GM21717 (cell line): ENCODE measurements around the gene CDH23.

ENCODE experiments used
- ATAC-seq: cut with Tn5 transposase; IDR thresholded peaks from one replicate; pipeline ENCODE4 v1.9.1; 2021; ENCODE audit warnings: mild to moderate bottlenecking, moderate library complexity; ENCODE audit not compliant: unreplicated experiment

Gene CDH23

DNA sequence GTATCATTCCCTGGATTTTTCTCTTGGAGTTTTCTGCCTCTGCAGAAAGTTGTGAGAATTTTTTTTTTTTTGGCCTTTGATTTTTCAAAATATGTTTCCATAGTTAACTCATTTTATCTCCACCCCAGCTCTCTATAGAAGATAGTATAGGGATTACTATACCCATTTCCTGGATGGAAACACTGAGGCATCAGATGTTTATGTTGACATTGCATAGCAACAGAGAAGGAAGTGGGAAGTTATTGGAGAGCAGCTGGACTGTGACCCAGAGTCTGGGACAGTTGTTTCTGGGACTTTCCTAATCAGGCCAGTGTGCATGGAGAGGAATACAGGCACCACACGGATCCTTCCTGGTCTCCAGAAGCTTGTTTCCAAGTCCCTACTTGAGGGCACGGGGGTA is 158.0 kb downstream of the CDH23 start:
- no peak for ATAC-seq

DNA sequence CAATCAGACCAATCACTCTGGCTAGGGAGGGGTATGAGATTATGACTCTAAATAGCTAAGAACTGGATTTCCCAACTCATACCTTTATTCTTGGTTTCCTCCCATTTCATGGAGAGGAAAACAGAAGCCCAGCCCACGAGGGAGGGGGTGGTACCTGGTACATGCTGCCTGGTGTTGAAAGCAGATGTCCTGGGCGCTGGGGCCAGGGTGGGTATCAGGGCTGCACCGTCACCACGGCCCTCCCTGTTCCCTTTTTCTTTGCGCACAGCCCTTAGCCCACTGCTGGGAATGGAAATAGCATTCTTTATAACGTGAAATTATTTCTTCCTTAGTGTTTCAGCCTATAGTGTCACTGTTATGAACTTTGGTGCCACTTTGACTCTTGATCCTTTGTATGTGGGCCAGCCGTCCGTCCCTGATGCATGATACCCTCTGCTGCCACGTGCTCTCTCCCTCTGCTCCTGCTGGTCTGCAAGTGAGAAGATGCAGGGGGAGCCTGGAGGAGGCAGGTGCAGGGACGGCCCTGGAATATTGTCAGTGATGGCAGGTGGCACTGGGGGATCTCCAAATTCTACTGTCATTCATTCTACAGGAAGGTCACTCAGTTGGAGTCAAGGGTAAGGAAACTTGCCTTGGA is 158.5 kb downstream of the CDH23 start:
- no peak for ATAC-seq

DNA sequence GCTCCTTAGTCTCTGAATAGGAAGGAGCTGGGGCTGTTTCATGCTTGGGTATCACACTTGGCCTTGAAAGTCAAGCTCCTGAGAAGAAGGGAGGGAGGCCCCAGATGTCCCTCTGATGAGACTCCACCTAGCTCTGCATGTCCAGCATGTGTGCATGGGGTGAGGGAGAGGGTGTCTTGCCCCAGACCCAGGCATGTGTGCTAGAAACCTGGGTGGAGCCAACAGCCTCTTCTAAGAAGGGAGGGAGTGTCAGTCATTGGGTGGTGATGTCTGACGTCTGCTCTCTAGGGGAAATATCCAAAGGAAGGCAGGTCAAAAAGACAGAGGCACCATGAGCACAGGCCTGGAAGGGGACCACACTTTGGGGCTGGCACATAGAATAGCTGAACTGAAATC is 159.0 kb downstream of the CDH23 start:
- no peak for ATAC-seq

DNA sequence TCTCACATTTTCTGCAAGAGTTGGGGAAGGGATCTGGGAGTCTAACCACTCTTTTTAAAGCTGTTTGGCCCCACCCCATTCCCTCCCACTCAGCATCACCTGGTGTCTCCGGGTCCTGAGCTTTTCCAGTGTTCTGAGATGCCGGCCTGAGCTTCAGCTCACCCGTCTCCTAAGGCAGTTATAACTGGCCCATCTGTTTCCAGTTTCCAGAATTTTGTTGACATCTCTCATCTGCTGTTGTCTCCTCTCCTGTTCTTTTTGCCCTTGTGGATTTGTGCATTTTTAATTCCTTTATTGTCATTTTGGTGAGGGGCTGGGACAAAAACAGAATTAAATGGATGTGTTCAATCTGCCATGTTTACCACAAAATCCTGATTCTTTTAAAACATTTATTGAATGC is 162.3 kb downstream of the CDH23 start:
- no peak for ATAC-seq

DNA sequence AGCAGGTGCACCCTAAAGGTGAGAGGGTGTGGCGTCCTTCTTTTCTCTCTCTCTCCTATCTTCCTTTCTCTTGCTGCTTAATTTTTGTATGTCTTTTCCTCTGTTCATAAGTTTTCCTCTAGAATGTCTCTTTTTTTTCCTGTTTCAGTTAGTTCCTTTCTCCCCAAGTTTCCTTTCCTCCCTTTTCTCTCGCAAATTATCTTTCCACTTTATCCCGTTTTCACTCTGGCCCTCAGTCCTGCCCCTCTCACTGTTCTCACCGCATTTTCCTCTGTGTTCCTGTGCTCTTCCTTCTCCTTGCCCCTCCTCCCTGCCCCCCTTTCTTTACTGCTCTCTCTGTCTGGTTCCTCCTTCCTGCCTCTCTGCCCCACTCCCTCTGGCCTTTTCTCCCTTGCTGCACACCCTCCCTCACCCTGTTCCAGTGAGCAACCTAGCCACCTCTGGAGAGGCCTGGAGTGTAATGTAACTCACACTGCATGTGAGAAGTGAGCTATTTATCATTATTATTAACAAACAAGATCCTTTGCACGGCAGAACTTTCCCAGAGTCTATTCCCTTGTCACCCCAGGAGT is 164.4 kb downstream of the CDH23 start:
- ATAC-seq, result no peak

DNA sequence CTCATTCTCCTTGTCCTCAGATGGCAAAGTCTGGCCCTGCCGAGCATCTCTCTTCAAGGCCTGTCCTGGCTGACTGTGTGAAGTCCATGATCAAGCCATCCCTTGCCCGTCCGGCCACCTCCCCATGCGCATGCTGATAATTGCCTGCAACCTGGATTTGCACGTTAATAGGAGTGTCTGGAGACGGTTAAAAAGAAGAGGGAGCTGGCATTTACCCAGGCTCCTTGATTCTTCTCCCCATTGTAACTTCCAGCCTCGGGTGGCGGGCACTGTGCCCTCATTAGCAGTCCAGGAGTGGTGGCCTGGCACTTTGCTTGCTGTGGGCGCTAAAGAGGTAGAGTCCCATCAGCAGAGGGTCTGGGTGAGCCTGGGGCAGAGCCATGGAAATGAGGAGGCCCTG is 165.5 kb downstream of the CDH23 start:
- ATAC-seq, result no peak

DNA sequence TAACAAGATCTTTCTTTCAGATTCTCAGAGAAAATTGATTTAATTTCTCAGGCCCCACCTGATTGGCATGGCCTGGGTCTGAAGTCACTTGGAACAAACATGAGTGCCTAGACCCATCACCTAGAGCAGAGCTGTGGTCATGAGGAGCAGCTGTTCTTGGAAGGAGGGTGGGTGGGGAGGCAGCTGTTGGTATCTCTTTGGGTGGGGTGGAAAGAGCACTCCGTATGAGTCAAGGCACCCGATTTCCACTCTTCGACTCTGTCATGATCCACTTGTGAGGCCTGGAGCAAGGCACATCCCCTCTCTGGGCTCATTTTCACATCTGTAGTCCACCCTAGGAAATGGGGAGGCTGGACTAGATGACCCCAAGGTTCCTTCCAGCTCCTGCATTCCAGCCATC is 166.2 kb downstream of the CDH23 start:
- no peak for ATAC-seq

DNA sequence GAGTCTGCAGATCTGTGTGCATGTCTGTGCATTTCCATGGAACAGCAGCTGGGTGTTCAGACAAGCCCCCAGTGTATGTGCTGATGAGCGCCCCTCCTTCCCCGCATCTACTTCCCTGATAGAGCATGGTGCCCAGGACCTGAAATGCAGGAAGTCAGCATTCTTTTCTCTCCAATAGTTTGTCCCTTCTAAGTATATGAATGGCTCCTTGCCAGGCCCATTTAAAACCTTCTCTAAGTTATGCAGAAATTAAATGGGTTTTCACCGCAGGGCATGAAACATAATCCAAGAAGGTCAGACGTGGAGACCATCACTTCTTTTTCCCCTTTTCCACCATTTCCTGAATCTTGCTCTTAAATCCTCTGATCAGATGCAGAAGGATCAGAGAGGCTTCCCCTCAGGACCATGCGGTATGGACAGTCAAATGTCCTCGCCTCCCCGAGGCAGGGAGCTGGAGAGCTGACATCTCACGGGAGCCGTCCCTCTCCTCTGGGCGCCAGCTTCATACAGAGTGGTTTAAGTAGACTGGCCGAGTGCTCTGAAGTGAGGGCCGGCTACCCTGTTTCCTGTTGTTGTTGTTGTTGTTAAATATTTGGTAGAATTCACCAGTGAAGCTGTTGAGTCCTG is 167.6 kb downstream of the CDH23 start:
- ATAC-seq, result no peak

DNA sequence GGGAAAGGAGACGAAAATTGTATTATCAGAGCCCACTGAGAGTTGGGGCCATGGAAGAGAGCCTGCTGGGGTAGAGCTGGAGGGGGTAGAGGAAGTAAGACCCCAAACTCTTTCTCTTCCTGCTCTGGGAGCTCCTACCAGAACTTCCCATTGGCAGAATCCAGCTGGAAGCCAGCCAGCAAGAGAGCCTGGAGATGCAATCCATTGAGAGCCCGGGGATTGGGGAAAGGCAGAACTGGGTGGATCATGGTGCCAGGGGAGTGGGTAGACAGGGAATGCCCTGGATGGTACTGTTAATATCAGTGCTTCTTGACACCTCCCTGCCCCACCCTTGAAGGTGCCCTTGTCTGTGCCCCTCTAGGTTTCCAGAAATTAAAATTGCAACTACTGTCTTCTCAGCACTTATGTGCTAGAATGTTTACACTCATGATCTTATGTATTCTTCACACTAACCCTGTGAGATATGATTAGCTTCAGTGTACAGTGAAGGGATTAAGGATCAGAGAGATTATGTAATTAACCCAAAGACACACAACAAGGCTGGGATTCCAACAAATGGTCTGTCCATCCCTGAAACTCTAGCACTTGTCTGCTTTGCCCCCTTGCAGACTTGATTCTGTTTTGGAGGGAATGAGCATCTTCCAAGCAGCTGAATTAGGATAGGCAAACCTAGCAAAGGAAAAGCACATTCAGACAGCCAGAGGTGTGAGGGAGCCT is 168.7 kb downstream of the CDH23 start:
- ATAC-seq, result no peak

DNA sequence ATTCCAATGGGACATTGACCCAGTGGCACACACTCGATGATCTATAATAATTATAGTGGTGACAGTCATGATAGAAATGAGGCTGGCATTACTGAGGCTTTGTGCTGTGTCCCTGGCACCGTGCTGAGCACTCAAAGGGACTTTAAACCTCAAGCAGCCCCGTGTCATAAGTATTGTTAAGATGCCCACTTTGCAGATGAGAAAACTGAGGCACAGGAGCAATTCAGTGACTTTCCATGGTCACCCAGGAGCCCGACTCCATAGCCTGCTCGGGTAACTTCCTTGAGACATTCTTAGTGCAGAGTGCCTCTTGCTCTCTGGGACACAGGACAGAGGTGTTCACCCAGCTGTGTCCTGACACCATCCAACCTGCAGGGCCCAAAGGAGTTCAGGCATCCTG is 170.3 kb downstream of the CDH23 start:
- no peak for ATAC-seq

DNA sequence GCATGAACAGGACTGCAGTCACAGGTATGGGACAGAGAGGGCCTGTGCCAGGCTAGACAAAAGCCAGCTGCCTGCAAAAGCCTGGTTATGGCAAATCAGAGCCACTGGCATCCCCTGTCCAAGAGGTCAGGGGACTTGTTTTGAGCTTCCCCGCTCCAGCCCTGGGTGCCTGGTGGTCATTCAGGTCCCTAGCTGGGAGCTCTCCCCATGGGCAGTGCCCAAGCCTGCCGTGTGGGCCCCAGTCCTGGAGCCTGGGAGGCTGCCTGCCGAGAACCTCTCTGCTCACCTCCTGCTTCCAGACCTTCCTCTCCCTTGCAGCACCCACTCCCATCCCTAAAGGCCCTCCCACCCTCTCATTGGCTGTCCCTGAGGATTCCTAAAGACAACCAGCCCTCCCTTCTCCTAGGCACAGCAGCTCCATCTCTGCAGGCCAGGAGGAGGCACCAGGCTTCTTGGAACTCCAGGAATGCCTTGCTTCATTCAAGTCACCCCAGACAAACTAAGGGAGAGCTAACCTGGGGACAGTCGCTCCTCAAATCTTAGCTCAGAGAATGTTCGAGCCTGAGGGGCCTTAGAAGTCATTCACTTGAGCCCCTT is 172.3 kb downstream of the CDH23 start:
- no peak for ATAC-seq

DNA sequence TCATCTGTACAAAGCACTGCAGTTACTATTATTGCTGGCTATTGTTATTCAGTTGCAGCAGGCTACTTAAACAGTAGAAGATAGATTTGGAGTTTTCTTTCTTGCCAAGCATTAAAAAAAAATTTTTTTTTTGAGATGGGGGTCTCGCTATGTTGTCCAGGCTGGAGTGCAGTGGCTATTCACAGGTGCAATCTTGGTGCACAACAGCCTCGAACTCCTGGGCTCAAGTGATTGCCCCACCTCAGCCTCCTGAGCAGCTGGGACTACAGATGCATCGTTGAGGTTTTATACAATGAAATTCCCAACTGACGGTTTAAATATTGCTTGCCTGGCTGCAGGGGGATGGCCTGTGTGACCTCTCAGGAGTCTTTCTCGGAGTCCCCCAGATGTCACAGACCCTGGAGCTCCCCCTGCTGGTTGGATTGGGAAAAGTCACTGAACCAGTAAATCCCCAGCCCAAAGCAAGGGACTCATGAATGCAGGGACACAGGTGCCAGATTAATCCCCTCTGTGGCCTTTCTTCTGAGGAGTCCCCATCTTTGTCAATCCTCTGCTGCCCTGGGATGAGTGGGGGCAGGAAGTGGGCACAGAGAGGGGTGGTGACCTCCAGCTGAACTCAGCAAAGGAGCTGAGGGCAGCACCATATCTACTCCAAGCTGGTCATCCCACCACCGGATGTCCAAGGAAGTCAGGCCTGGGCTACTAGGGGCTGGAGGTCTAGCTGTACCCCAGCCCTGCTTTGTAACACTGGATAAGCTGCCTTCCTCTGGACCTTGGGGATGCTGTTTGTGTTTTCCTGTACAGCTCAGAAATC is 173.3 kb downstream of the CDH23 start:
- ATAC-seq, result no peak

DNA sequence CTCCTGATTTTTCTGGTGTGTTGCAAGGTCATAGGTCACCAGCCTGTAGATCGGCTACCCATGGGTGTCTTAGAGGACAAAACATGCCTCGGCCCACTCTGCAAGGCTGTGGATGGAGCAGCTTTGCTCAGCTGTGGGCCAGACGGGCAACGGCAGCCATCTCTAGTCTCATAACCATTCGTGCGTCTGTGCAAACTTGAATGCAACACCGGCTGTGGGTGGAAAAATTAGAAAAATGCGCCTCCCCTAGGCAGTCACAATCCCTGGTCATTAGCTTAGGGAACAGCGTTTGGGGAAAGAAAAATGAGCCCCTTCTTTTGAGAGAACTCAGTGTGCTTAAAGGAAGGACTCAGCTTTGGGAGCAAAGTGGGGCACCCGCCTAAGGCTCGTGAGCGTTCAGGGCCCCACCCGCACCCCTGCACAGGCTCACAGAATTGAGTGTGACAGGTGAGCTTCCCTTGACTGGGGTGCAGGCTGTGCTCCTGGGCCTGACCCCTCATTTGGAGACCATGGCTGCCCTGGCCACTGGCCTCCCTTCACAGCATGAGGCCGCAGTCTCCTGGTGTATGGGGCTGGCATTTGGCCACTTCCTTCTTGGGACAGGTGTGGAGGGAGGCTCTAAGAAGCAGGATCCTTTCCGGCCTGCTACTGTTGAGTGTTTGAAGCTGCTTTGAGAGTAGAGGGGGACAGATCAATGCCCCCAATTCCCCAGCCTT is 174.9 kb downstream of the CDH23 start:
- ATAC-seq, result no peak

DNA sequence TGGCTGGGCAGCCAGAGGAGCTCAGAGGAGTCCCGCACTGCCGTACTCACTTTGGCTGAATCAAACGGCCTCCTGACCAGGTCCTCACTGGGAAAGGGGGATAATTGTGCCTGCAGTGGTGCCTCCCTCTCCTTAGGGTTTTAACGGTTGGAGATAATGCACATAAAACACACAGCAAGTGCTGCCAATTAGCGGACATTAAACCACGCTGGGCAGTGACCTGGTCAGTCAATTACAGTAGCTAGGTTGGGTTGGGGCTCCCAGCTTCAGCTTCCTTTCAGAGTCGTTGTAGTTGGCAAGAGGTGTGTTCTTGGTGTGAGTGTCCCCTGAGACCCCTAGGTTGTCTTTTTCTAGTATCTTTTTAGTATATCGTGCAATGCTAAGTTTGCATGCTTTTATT is 176.2 kb downstream of the CDH23 start:
- ATAC-seq, result no peak

DNA sequence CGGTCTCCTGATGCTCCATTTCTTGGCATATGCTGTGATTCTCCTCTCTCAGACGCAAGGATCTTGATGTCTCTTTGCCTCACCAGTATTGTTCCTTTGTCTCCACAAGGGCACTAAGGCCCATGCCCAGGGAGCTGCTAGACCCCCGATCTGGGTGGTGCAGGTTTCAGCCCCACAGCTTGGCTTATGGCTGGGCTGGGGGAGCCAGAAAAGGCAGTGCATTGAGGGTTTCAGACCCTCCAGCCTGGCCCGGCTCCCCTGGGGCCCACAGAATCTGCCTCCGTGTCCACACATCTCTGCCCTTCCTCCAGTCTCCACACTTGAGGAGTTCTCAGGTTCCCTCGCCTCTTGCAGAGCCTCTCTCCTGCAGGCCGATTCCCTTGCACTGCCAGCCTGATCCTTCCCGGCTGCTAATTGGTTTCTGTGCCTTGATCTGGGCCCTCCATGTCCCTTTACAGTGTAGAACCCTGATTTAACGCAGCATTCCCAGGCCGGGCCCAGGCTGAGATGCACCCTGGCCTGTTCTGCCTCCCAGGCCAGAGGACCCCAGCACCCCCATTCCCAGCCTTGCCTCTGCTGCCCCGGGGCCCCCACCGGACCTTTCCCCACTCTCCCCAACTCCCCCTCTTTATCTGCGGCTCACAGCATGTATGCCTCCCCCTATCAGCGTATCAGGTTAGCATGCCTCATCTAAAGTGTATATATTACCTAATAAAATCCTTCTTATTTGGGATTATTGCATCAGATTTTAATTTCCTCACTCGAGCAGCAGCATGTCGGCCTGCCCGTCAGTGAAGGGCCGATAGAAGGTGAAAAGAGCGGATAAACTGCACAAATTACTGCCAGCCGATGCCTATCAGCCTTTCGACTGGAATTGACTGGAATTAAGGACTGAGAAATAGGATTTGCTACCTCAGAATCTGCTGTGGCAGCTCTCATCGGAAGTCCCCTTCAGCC is 177.1 kb downstream of the CDH23 start:
- ATAC-seq, result no peak

DNA sequence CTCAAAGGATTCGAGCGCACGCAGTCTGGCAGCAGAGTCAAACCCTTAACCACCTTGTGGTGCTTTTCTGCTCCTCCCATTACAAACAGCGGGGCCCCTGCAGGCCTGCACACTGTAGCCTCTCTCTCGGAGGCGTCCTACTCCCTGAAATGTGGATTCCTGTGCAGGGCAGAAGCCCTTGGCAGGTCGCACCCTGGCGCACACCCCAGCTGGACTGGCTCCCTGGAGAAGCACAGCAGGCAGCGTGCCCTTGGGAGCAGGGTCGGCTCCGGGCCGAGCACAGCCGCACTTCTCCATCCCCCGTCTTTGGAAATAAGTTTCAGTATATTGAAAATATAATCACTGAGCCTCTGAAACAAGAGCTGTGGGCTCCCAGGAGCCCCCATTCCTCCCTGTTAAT is 178.7 kb downstream of the CDH23 start:
- no peak for ATAC-seq

DNA sequence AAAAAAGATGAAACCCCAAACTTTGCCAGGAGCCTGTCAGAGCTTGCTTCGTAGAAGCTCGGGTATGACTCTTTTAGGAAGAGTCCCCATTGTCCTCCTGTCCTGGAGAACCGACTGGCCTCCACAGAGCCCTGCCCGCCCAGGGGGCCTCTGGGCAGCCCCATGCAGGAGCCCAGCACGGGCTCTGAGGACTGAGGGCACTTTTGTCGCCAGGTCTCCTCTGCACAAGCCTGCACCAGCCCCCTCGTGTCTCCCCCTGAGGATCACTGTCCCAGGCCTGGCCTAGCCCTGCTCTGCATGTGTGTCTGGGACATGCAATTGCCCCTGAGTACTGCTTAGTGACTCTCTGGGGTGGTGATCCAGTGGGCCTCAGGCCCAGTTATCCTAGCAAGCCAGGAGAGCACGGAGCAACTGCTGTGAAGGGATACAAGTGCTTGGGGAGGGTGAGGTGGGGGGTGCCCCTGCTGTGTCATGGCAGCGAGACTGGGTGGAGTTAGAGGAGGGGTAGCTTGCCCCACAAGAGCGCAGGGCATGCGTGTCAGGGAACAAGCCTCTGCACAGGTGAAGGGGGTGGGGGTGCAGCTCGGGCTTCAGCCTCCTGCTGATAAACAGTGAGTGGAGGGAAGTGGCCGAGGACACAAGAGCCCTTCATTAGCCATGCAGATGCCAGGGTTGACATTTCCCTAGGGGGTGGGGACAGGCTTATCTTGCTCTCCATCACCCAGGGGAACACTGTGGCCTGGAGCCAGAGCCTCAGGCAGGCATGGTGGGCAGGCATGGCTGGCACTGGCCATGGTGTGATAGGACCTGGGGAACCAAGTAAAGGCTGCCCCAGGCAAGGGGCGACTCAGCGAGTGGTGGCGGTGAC is 179.4 kb downstream of the CDH23 start:
- no peak for ATAC-seq

DNA sequence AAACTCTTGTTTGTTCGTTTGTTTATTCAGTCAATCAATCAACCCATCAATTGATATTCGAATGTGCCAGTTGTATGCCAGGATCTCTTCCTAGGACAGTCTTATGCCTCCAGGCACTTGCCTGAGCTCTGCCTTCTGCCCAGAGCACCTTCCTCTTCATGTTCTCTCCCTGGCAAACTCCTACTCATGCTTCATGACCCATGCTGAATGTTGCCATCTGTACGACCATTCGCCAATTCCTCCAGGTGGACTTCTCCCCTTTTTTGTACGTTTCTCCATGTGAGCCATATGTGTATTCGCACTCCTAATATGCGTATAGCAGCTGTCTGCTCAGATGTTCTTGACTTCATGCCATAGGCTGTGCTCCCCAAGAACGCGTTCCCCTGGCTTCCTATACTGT is 180.1 kb downstream of the CDH23 start:
- ATAC-seq, result no peak
